Esophagus mucosa (tissue), 1 donor: ENCODE measurements around the gene FAM9C. TPM values are rescaled to one million over a fixed set of nuclear protein-coding genes. Genes with fewer than 3 reads are reported as not detected.
"Not testable (repeated sequence)": the region's sequence is repeated elsewhere in the genome, so short reads cannot be mapped to it uniquely, and the experiment has no call there.

Experiments used
- ATAC-seq: fragments of 200-7000 bp; cut with Tn5 transposase; one replicate; pipeline ENCODE4 v1.9.1; 2020
- total RNA-seq: library from RNA; stranded (reverse); gene quantifications from one replicate; pipeline ENCODE4 v1.2.4, GENCODE V29; 2023
- donor health status: DM: yes; HTN: yes; CAD: no.

Gene FAM9C
- total RNA-seq, 1 donor from 2014 or later = not detected

- ATAC-seq = no peak
Observed at GRCh38 chrX:13076176-13076961, 31.9 kb upstream of the FAM9C start.

- peak; percentile 35 for ATAC-seq
Observed at GRCh38 chrX:13074297-13075262, 30.2 kb upstream of the FAM9C start.

DNA sequence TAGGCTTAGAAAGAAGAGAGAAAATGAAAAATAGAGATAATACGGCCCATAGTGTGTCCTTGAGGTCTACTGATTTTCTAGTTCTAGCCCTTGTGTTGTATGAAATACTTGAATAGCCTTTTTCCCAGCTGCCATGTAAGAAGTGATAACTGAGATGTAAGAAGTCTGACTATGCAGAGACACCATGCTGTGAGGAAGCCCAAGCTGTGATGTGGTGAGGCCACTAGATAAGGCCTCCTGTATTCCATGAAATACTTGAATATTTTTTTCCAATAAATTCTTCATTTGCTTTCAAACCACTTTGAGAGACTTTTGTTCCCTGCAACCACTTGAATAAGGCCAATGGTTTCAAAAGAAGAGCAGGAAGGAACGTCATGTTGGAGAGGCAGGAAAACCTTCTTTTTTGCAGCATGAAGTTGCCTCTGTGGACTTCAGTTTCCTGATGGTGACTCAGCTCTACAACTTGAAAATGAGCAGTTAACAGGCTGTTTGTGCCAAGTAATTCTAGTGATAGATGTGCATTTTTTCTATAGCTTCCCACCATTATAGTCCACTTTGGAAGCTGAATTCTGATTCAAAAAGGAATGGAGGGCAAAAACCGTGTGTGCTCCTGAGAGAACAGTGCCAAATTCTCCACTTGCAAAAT, 25.5 kb upstream of the FAM9C start:
- no peak for ATAC-seq

GRCh38 chrX:13068651-13069050, 24.2 kb upstream of the FAM9C start:
- no peak for ATAC-seq

- no peak for ATAC-seq
Observed at GRCh38 chrX:13067773-13068172, 23.4 kb upstream of the FAM9C start.

DNA sequence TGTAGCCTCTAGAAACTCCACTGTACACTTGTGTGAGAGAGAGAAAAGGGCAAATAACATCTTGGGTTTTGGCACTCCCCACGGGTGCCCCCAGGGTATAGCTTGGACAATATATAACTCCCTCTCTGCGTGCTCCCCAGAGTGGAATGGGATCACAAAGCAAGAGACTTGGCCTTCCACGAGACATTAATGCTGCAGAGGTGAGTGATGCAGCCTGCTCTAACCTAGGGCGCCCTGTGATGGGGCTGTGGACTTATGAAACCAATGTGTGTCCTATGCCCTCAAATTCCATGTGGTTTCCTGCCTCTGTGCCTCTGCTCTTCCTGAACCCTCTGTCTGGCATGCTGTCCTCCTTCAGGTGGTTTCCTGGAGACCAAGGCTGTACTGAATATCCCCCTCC, 22.0 kb upstream of the FAM9C start:
- no peak for ATAC-seq

GRCh38 chrX:13064599-13065143, 20.3 kb upstream of the FAM9C start:
- ATAC-seq = no peak

DNA sequence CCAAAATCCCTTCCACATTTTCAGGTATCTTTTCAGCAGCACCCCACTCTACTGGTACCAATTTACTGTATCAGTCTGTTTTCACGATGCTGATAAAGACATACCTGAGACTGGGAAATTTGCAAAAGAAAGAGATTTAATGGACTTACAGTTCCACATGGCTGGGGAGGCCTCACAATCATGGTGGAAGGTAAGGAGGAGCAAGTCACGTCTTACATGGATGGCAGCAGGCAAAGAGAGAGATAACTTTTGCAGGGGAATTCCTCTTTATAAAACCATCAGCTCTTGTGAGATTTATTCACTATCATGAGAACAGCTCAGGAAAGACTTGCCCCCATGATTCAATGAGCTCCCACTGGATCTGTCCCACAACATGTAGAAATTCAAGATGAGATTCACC, 18.7 kb upstream of the FAM9C start:
- not testable (repeated sequence) for ATAC-seq

DNA sequence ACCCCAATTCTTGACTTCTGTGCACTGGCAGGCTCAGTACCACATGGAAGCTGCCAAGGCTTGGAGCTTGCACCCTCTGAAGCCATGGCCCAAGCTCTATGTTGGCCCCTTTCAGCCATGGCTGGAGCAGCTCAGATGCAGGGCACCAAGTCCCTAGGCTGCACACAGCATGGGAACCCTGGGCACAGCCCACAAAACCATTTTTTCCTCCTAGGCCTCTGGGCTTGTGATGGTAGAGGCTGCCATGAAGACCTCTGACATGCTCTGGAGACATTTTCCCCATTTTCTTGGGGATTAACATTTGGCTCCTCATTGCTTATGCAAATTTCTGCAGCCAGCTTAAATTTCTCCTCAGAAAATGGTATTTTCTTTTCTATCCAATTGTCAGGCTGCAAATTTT, 17.9 kb upstream of the FAM9C start:
- ATAC-seq = not testable (repeated sequence)

DNA sequence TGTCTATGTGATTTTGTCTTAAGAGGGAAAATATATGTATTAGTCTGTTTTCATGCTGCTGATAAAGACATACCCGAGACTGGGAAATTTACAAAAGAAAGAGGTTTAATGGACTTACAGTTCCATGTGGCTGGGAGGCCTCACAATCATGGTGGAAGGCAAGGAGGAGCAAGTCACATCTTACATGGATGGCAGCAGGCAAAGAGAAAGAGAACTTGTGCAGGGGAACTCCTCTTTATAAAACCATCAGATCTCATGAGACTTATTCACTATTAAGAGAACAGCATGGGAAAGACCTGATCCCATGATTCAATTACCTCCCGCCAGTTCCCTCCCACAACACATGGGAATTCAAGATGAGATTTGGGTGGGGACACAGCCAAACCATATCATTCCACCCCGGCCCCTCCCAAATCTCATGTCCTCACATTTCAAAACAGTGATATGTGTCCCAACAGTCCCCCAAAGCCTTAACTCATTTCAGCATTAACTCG, 16.8 kb upstream of the FAM9C start:
- ATAC-seq = not testable (repeated sequence)

GRCh38 chrX:13059637-13060499, 15.4 kb upstream of the FAM9C start:
- no peak for ATAC-seq

GRCh38 chrX:13055486-13055885, 11.1 kb upstream of the FAM9C start:
- ATAC-seq = no peak

GRCh38 chrX:13053171-13053570, 8.8 kb upstream of the FAM9C start:
- no peak for ATAC-seq

DNA sequence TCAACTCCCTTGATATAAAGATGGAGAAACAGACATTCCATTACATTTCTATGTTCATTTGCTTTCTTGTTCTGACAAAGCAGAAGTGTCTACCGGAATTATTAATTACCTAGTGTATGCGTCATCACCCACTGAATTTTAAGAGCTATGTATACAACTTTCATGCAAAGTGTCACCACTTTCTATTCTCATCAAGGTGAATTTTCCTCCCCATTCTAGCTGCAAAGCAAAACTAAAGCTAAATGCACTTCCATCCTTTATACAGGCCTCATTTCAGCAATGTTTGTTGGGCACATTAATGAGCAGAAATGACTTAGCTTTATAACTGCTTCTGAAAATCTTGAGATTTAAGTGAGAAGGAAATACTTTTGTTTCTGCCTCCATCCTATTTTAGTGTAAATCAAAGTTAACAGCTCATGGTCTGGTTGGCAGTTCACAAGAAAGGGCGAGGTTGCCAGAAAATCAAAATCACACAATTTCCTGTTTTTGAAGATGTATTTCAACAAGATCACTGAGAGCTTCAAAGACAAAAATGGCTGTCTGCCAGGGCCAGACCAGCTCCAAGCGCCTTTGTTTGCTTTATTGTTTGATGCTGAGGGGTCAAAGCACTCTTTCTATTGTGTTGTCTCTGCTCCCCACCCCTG, 7.2 kb upstream of the FAM9C start:
- ATAC-seq = peak; percentile 57

DNA sequence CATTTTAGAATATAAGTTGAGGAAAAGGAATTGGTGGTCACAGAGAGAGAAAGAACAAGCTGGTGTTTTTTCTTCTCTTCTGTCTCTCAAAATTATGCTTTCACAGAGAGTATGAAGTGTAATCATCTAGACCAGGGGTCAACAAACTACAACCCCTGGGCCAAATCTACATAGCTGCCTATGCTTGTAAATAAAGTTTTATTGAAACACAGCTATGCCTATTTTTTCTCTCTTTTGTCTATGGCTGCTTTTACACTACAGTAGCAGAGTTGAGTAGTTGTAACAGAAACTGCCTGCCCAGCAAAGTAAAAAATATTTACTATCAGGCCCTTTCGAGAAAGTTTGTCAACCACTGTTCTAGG, 6.7 kb upstream of the FAM9C start:
- ATAC-seq = no peak

DNA sequence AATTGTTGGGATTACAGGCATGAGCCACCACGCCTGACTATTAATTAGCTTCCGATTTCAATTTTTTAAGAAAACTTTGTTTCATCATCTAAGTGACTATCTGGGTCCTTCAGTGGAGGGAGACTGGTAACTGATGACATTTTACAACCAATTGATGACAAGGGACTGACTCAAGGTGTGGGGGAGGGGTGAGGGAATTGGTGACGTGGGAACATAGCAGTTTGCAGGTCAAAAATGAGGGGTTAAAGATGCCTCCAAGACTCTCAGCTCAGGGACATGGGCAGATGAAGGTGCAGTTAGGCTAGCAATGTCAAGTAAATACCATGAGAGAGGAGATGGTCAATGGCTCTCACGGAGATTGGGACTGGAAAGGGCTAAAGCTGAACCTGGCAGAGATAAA, 5.7 kb upstream of the FAM9C start:
- no peak for ATAC-seq

GRCh38 chrX:13048280-13048679, 3.9 kb upstream of the FAM9C start:
- peak; percentile 36 for ATAC-seq

DNA sequence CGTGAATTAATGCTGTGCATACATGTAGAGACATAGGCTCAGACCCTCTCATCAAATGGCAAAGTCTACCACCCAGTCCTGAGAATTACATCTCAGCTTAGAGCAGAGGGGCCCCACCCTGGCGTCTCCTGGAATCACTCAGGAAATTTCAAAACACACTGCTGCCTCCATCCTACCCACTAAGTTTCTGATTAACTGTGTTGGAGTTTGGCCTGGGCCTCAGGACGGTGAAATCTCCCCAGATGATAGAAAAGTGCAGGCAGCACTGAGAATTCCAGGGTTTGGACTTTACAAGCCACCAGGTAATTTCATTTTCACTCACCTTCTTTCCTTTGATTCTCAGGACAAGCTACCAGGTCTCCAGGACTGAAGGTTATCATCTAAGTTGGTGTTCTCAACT, 3.3 kb upstream of the FAM9C start:
- ATAC-seq = no peak

DNA sequence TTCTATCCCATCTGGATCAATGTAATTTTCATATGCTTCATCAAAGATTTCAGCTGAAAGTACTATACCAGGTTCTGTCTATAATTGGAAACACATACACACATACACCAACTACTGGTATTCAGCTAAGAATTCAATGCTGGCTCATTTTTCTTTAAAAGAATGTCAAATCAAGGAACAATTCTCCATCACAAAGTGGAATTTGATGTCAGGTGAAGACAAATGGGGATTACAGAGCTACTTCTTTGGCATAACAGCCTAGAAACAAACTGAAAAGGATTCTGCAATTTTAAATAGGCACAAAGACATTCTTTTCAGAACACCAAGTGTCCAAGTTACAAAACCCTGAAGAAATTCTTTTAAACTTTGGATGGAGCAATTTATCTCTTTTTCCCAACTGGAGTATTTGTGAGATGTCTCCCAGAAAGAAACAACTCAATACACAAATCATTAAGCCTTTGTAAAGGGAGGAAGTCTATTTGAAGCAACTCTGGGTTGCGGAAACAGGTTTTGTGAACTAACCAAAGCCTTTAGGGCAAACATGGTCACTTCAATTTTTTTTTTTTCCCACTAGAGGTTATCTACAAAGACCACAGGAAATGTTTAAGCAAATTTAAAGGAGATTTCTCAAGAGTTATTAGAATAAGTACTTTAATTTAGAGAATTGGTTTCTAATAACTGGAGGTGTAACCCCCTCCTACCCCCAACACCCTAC, 1.9 kb upstream of the FAM9C start:
- no peak for ATAC-seq

DNA sequence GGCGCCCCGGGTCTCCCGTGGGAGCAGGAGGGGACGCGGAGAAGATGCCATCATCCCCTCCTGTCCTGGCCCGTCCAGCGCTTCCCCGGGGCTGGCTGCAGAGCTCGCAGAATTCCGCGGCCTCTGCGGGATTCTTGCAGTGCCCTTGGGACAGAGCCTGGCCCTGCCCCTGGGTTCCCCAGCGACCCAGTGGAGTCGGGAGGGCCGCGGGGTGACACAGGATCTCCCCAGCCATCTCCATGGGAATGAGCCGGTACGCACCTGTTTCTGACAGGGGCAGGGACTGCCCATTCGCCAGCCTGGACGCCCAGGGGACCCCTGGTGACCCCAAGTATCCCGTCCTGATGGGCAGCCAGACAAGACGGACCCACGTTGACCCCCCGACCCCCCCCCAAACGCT, 482 bp downstream of the FAM9C start:
- no peak for ATAC-seq

- ATAC-seq = no peak
Observed at GRCh38 chrX:13043138-13043537, 1.3 kb downstream of the FAM9C start.
